HG03280 (cell line): Measurements from ENCODE around the gene MCHR1.

ENCODE experiments used
- ATAC-seq: cut with Tn5 transposase; IDR thresholded peaks from one replicate; pipeline ENCODE4 v1.9.1; 2021; ENCODE audit warnings: mild to moderate bottlenecking, moderate library complexity; ENCODE audit not compliant: unreplicated experiment

MCHR1 gene

GRCh38 chr22:40679249-40679963 lies at the start of gene MCHR1:
MCHR1 (plus strand) TSS chr22:40679484; CDS start chr22:40679653, 169 bp downstream.
- no peak for ATAC-seq

- no peak for ATAC-seq
Measured at GRCh38 chr22:40631925-40632324, 47.4 kb upstream of the MCHR1 start.

GRCh38 chr22:40633036-40633435 lies 46.2 kb upstream of the MCHR1 start:
- no peak for ATAC-seq

- ATAC-seq, result no peak
Measured at GRCh38 chr22:40634119-40634903, 45.0 kb upstream of the MCHR1 start.

GRCh38 chr22:40635043-40635939 lies 44.0 kb upstream of the MCHR1 start:
- ATAC-seq, result no peak

- peak; percentile 9 for ATAC-seq
Measured at GRCh38 chr22:40635940-40636379, 43.3 kb upstream of the MCHR1 start.

- ATAC-seq, result peak; percentile 95
Measured at GRCh38 chr22:40636380-40637182, 42.7 kb upstream of the MCHR1 start, which contains the start of gene MRTFA. MRTFA (minus strand) TSS chr22:40636719.

- no peak for ATAC-seq
Measured at GRCh38 chr22:40637183-40638150, 41.8 kb upstream of the MCHR1 start.

- no peak for ATAC-seq
Measured at GRCh38 chr22:40638261-40638660, 41.0 kb upstream of the MCHR1 start.

- ATAC-seq, result no peak
Measured at GRCh38 chr22:40641269-40641668, 38.0 kb upstream of the MCHR1 start.

GRCh38 chr22:40642316-40642715 lies 37.0 kb upstream of the MCHR1 start:
- no peak for ATAC-seq

GRCh38 chr22:40645579-40646197 lies 33.6 kb upstream of the MCHR1 start:
- no peak for ATAC-seq

GRCh38 chr22:40648386-40648785 lies 30.9 kb upstream of the MCHR1 start:
- ATAC-seq, result no peak

- ATAC-seq, result no peak
Measured at GRCh38 chr22:40651057-40651456, 28.2 kb upstream of the MCHR1 start.

- peak; percentile 79 for ATAC-seq
Measured at GRCh38 chr22:40651563-40652501, 27.5 kb upstream of the MCHR1 start.

GRCh38 chr22:40653361-40653760 lies 25.9 kb upstream of the MCHR1 start:
- ATAC-seq, result no peak

- ATAC-seq, result no peak
Measured at GRCh38 chr22:40654522-40655167, 24.6 kb upstream of the MCHR1 start.
